GM12801 (cell line): ENCODE data around the gene CAPN2.

Experiments
- CTCF ChIP-seq: IDR thresholded peaks from one replicate; pipeline ENCODE4 v1.5.1; 2011; ENCODE audit warnings: control low read depth; ENCODE audit not compliant: insufficient read length; ENCODE audit errors: extremely low read depth

Gene CAPN2

GRCh38 chr1:223765036-223765718 lies 52.8 kb downstream of the CAPN2 start:
- no peak for TF ChIP-seq CTCF

DNA sequence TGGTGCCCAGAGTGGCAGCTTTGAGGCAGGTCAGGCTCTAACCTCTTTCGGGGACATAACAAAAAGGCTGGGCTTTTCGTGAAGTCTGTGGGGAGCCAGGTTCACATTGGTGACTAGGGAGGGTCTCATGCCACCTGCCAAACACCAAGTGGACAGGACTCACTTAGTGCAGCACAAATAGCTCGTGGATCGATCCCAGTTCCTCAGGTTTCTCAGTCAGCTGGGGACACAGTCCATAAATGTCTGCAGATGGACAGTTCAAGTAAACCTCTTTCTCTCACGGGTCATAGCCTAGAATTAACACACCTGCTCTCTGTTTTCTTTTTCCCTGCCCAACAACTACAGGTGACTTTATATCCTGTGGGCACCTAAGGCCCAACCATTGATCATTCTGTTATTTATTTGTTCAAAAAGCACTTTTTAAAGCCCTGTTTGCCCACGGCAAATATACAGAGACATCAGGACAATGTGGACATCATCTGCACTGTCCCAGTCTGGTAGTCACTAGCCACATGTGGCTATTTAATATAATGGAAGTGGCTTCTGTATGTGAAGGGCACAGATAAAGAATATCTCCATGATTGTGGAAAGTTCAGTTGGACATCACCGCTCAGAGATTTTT lies 53.5 kb downstream of the CAPN2 start:
- no peak for TF ChIP-seq CTCF

DNA sequence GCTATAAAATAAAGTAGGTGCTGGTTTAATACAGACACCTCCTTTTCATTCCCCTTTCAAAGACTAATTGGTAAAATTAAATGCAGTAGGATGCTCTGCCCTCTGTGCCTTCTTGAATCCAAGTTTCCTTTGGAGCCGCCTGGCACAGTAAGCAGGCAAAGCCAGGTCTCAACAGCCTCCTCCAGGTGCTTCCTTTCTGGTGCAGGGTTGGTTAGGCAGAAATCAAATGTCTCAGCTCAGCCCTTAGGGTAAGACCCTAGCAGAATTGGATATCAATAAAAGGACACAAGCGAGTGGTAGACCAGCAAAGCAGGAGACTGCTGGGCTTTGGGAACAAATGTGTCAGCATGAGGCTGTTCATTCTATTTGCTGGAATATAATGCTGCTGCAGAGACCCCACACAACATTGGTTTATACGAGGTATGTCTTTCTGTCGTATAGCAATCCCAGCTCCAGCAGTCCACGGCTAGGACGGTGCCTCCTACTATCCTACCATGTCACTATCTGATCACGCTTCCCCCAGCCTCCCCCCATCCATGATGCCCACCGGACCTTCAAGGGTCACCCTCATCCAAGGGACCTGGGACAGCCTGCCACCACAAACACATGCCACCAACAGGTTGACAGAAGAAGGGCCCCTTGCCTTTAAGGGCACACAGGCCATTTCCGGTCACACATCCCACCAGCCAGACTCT lies 58.4 kb downstream of the CAPN2 start:
- TF ChIP-seq CTCF: no peak

- TF ChIP-seq CTCF: no peak
Measured at GRCh38 chr1:223771469-223771813, 59.1 kb downstream of the CAPN2 start.

GRCh38 chr1:223771814-223772770 lies 59.8 kb downstream of the CAPN2 start:
- TF ChIP-seq CTCF: no peak

GRCh38 chr1:223772771-223773160 lies 60.4 kb downstream of the CAPN2 start:
- TF ChIP-seq CTCF: no peak
